ENCODE data around the gene THAP3. TPM values are rescaled to one million over a fixed set of nuclear protein-coding genes. Genes with fewer than 3 reads are reported as not detected.
A peak's percentile ranks its signal among the peaks of the same experiment; 100 is the strongest.
"Not testable (repeated sequence)": the region's sequence is repeated elsewhere in the genome, so short reads cannot be mapped to it uniquely, and the experiment has no call there.

The THAP3 gene
- total and polyA plus RNA-seq, 10 donors, result 13.0 to 29.1 (median 17.4) TPM

DNA sequence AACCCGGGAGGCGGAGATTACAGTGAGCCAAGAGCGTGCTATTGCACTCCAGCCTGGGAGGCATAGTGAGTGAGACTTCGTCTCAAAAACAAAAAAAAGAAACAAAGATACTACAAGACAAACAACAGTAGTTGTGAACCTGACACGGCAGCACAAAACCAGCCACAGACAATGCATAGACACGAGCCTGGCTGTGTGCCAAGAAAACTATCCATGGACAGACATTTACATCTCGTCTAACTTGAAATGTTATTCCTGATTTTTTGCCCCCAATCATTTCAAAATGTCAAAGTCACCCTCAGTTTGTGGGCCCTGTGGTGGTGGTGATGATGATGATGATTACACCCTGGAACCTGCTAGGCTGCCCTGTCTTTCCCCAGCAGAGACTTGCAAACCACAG is 28.3 kb upstream of the THAP3 start:
- 72 to 84% (median 80%) methylated on average over 7 of the region's 7 CpGs for WGBS, 5 donors
- intact Hi-C loops (cut with DNase I; ENCODE audit: low total_unique reads), result no loop called here
- H3K36me3 ChIP-seq, result peaks cover 4 to 82% (median 69%) of the 10 kb centered on the region in 6 donors
- no peak for DNase-seq
- no peak overlapping the region for H3K27ac ChIP-seq
- no peaks in the 10 kb centered on the region for H3K27me3 ChIP-seq (replicated peaks in 1 of 7)
- no peak for TF ChIP-seq POLR2A (IDR thresholded peaks at IDR 0.05)
- peaks cover 20 to 100% (median 75%) of the 10 kb centered on the region in 6 donors for H3K4me1 ChIP-seq
- no peak overlapping the region for H3K4me3 ChIP-seq
- no peaks in the 10 kb centered on the region for H3K9me3 ChIP-seq

DNA sequence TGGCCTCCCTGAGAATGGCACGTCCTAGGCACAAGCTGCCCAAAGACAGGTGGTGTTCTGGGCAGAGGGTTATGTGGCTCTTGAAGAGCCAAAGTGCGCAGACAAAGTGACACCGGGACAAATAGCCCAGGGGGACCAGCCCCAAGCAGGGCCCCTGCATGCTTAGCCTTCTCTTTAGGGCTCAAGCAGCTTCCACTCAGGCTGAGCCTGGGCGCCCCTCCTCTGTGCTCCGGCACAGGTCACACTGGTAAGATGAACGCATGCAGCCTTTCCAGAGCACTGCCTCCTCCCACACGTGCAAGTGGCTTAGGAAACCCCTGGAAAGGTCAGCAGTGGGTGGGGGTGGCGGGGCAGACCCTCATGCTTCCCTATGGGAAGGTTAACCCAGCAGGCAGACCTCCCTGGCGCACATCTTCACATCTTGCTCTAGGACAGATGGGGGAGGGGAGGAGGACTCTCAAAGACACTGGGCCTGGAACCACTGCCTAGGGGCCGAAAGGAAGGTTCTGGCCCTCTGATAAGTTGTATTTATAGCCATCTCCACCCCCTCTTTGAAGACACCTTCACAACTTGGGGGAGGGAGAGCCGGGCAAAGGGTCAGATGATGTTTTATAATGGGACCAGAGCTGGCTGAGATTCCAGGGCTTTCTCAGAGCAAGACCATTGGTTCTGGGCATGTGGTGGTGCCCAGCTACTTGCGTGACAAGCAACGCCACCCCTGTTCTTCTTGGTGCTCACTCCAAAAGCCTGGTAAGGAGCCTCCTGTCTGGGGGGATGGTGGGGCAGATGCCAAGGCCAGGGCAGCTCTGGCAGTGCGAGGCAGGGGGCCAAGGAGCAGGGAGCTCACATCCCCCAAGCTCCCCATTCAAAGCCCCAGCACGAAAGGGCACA is 27.5 kb upstream of the THAP3 start:
- intact Hi-C loops (cut with DNase I; ENCODE audit: low total_unique reads), result no loop called here
- Histone ChIP-seq H3K27ac (peak overlapping the region in 1 of 8 donors; percentile 99), H3K9me3 (no peaks in the 10 kb centered on the region), H3K36me3 (peaks cover 4 to 74% (median 66%) of the 10 kb centered on the region in 6 donors), H3K4me3 (peak overlapping the region in 1 of 8 donors; percentile 100), H3K27me3 (replicated peaks in 1 of 7) (no peaks in the 10 kb centered on the region), H3K4me1 (peaks cover 20 to 96% (median 70%) of the 10 kb centered on the region in 6 donors)
- TF ChIP-seq POLR2AphosphoS5 (IDR thresholded peaks at IDR 0.05), result peak in 1 of 3 donors; percentile 29
- TF ChIP-seq, protein P1, sequence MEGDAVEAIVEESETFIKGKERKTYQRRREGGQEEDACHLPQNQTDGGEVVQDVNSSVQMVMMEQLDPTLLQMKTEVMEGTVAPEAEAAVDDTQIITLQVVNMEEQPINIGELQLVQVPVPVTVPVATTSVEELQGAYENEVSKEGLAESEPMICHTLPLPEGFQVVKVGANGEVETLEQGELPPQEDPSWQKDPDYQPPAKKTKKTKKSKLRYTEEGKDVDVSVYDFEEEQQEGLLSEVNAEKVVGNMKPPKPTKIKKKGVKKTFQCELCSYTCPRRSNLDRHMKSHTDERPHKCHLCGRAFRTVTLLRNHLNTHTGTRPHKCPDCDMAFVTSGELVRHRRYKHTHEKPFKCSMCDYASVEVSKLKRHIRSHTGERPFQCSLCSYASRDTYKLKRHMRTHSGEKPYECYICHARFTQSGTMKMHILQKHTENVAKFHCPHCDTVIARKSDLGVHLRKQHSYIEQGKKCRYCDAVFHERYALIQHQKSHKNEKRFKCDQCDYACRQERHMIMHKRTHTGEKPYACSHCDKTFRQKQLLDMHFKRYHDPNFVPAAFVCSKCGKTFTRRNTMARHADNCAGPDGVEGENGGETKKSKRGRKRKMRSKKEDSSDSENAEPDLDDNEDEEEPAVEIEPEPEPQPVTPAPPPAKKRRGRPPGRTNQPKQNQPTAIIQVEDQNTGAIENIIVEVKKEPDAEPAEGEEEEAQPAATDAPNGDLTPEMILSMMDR (IDR thresholded peaks at IDR 0.05 in 8 of 11, conservative IDR thresholded peaks at IDR 0.05 in 3 of 11), result no peak
- WGBS, 5 donors, result 85 to 90% (median 87%) methylated on average over 12 to 15 of the region's 15 CpGs
- DNase-seq, result no peak

DNA sequence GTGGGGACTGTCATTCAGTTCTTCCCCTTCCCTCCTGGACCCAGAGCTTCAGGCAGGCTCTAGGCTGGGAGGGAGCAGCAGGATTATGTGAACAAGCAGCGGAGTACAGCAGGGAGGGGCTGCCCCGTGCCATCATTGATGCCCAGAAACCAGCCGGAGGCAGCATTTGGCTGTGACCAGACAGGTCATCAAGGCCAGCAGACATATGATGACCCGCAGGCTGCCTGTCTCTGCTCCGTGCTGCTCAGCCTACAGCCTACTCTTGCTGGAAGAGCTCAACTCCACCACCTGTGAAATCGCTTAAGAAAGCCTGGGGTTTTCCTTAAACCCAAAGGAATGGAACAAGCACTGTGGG is 26.9 kb upstream of the THAP3 start:
- H3K4me3 ChIP-seq, result peak overlapping the region in 1 of 8 donors; percentile 100
- H3K4me1 ChIP-seq, result peaks cover 20 to 93% (median 64%) of the 10 kb centered on the region in 6 donors
- H3K36me3 ChIP-seq, result peaks cover 4 to 68% (median 61%) of the 10 kb centered on the region in 6 donors
- no peaks in the 10 kb centered on the region for H3K9me3 ChIP-seq
- 89 to 94% (median 91%) methylated on average over 4 to 6 of the region's 6 CpGs for WGBS, 5 donors
- intact Hi-C loops (cut with DNase I; ENCODE audit: low total_unique reads), result no loop called here
- H3K27ac ChIP-seq, result peak overlapping the region in 1 of 8 donors; percentile 99
- DNase-seq, result no peak
- H3K27me3 ChIP-seq (replicated peaks in 1 of 7), result no peaks in the 10 kb centered on the region
- TF ChIP-seq, protein P1 (IDR thresholded peaks at IDR 0.05 in 8 of 11, conservative IDR thresholded peaks at IDR 0.05 in 3 of 11), result no peak
- TF ChIP-seq POLR2A (IDR thresholded peaks at IDR 0.05) (no peak), POLR2AphosphoS5 (IDR thresholded peaks at IDR 0.05) (no peak)

GRCh38 chr1:6599141-6599975 is 25.3 kb upstream of the THAP3 start:
- WGBS, 5 donors, result 59 to 66% (median 63%) methylated on average over 16 to 31 of the region's 31 CpGs
- Histone ChIP-seq H3K27ac (peak overlapping the region; percentile 51 to 99 (median 98)), H3K9me3 (no peaks in the 10 kb centered on the region), H3K36me3 (peaks cover 4 to 52% (median 45%) of the 10 kb centered on the region in 6 donors), H3K27me3 (replicated peaks in 1 of 7) (no peaks in the 10 kb centered on the region), H3K4me3 (peak overlapping the region; percentile 90 to 100 (median 99)), H3K4me1 (peaks cover 26 to 91% (median 67%) of the 10 kb centered on the region in 6 donors)
- TF ChIP-seq POLR2A (IDR thresholded peaks at IDR 0.05), result no peak
- peak in 2 of 3 donors; percentile 22 to 76 for TF ChIP-seq POLR2AphosphoS5 (IDR thresholded peaks at IDR 0.05)
- TF ChIP-seq, protein P1 (IDR thresholded peaks at IDR 0.05 in 8 of 11, conservative IDR thresholded peaks at IDR 0.05 in 3 of 11), result no peak
- intact Hi-C loops (cut with DNase I; ENCODE audit: low total_unique reads), result no loop called here
- DNase-seq, result peak; percentile 87

- peaks cover 4 to 45% (median 39%) of the 10 kb centered on the region in 6 donors for H3K36me3 ChIP-seq
- H3K9me3 ChIP-seq; H3K27me3 ChIP-seq (replicated peaks in 1 of 7); intact Hi-C loops (cut with DNase I; ENCODE audit: low total_unique reads); DNase-seq: not testable (repeated sequence)
- 28 to 45% (median 40%) methylated on average over 8 of the region's 8 CpGs for WGBS, 5 donors
- H3K4me1 ChIP-seq, result peaks cover 26 to 90% (median 70%) of the 10 kb centered on the region in 6 donors
- peak overlapping the region; percentile 90 to 100 (median 99) for H3K4me3 ChIP-seq
- H3K27ac ChIP-seq, result peak overlapping the region; percentile 51 to 99 (median 98)
Measured at GRCh38 chr1:6599991-6600390, 24.7 kb upstream of the THAP3 start.

Measured in spleen (tissue), 11 donors.